ENCODE results near the gene PRRX2. TPM values are rescaled to one million over a fixed set of nuclear protein-coding genes. Genes with fewer than 3 reads are reported as not detected.
A peak's percentile ranks its signal among the peaks of the same experiment; 100 is the strongest.

The PRRX2 gene
- total RNA-seq (1.3 TPM), polyA plus RNA-seq (3.8 TPM)
- long read RNA-seq, donor 1, result 0 reads
- long read RNA-seq, donor 2, result 0 reads
- long read RNA-seq, donor 3, partial matches to known transcripts, result 0 of 1 reads
- long read RNA-seq, donor 3, other reads (novel, unspliced or antisense), result 0 of 1 reads
- long read RNA-seq, donor 4, partial matches to known transcripts, result 0 of 1 reads
- long read RNA-seq, donor 4, other reads (novel, unspliced or antisense), result 0 of 1 reads
- long read RNA-seq, donor 5, partial matches to known transcripts, result 0 of 2 reads
- long read RNA-seq, donor 5, other reads (novel, unspliced or antisense), result 0 of 2 reads
- long read RNA-seq, donor 6, partial matches to known transcripts, result 0 of 1 reads
- long read RNA-seq, donor 6, other reads (novel, unspliced or antisense), result 0 of 1 reads
- long read RNA-seq, donor 7, partial matches to known transcripts, result 26 of 28 reads
- long read RNA-seq, donor 7, other reads (novel, unspliced or antisense), result 0 of 28 reads
- long read RNA-seq, donor 8, result 0 reads
- long read RNA-seq, donor 9, partial matches to known transcripts, result 0 of 1 reads
- long read RNA-seq, donor 9, other reads (novel, unspliced or antisense), result 0 of 1 reads
- long read RNA-seq, donor 10, result 0 reads

GRCh38 chr9:129665389-129665775 is at the start of gene PRRX2:
Gene PRRX2, plus strand, starts transcription at chr9:129665647. Its CDS starts 221 bp downstream, at chr9:129665868.
- Histone ChIP-seq H3K9me3 (ENCODE audit: control insufficient read depth in 2 of 2, insufficient read depth in 1 of 2, low read length in 1 of 2) (no peaks in the 10 kb centered on the region), H3K36me3 (ENCODE audit: control insufficient read depth in 2 of 2, insufficient read depth in 2 of 2, low read length in 1 of 2) (no peaks in the 10 kb centered on the region), H3K4me1 (ENCODE audit: control insufficient read depth in 2 of 2, insufficient read depth in 2 of 2, low read length in 2 of 2) (no peaks in the 10 kb centered on the region), H3K27ac (ENCODE audit: low read depth in 1 of 2, low read length in 1 of 2) (no peak within 1 kb of the TSS), H3K4me3 (ENCODE audit: low read length in 2 of 2) (peak within 1 kb of the TSS in 1 of 2 donors; percentile 36), H3K27me3 (ENCODE audit: control insufficient read depth in 2 of 2, insufficient read depth in 1 of 2, low read length in 1 of 2) (peaks cover 40 to 82% of the 10 kb centered on the region in 2 donors)
- WGBS, result 2% methylated on average over 36 of the region's 37 CpGs
- no peak for DNase-seq (ENCODE audit: low read depth in 6 of 9, low spot score in 9 of 9)

- no peaks in the 10 kb centered on the region for H3K36me3 ChIP-seq (ENCODE audit: control insufficient read depth in 2 of 2, insufficient read depth in 2 of 2, low read length in 1 of 2)
- no peak overlapping the region for H3K27ac ChIP-seq (ENCODE audit: low read depth in 1 of 2, low read length in 1 of 2)
- H3K4me1 ChIP-seq (ENCODE audit: control insufficient read depth in 2 of 2, insufficient read depth in 2 of 2, low read length in 2 of 2), result peaks cover 0 to 13% of the 10 kb centered on the region in 2 donors
- H3K9me3 ChIP-seq (ENCODE audit: control insufficient read depth in 2 of 2, insufficient read depth in 1 of 2, low read length in 1 of 2), result peaks cover 2 to 5% of the 10 kb centered on the region in 2 donors
- H3K27me3 ChIP-seq (ENCODE audit: control insufficient read depth in 2 of 2, insufficient read depth in 1 of 2, low read length in 1 of 2), result peaks cover 29 to 75% of the 10 kb centered on the region in 2 donors
- 9% methylated on average over 1 of the region's 1 CpG for WGBS
- no peak for DNase-seq (ENCODE audit: low read depth in 6 of 9, low spot score in 9 of 9)
- no peak overlapping the region for H3K4me3 ChIP-seq (ENCODE audit: low read length in 2 of 2)
Observed at GRCh38 chr9:129617167-129617566, 48.3 kb upstream of the PRRX2 start.

- Histone ChIP-seq H3K9me3 (ENCODE audit: control insufficient read depth in 2 of 2, insufficient read depth in 1 of 2, low read length in 1 of 2) (peaks cover 2 to 5% of the 10 kb centered on the region in 2 donors), H3K27ac (ENCODE audit: low read depth in 1 of 2, low read length in 1 of 2) (peak overlapping the region in 1 of 2 donors; percentile 18), H3K36me3 (ENCODE audit: control insufficient read depth in 2 of 2, insufficient read depth in 2 of 2, low read length in 1 of 2) (no peaks in the 10 kb centered on the region), H3K4me3 (ENCODE audit: low read length in 2 of 2) (peak overlapping the region in 1 of 2 donors; percentile 46), H3K27me3 (ENCODE audit: control insufficient read depth in 2 of 2, insufficient read depth in 1 of 2, low read length in 1 of 2) (peaks cover 29 to 53% of the 10 kb centered on the region in 2 donors), H3K4me1 (ENCODE audit: control insufficient read depth in 2 of 2, insufficient read depth in 2 of 2, low read length in 2 of 2) (peaks cover 5 to 25% of the 10 kb centered on the region in 2 donors)
- 2% methylated on average over 82 of the region's 82 CpGs for WGBS
- no peak for DNase-seq (ENCODE audit: low read depth in 6 of 9, low spot score in 9 of 9)
Observed at GRCh38 chr9:129619787-129620668, 45.4 kb upstream of the PRRX2 start.

DNA sequence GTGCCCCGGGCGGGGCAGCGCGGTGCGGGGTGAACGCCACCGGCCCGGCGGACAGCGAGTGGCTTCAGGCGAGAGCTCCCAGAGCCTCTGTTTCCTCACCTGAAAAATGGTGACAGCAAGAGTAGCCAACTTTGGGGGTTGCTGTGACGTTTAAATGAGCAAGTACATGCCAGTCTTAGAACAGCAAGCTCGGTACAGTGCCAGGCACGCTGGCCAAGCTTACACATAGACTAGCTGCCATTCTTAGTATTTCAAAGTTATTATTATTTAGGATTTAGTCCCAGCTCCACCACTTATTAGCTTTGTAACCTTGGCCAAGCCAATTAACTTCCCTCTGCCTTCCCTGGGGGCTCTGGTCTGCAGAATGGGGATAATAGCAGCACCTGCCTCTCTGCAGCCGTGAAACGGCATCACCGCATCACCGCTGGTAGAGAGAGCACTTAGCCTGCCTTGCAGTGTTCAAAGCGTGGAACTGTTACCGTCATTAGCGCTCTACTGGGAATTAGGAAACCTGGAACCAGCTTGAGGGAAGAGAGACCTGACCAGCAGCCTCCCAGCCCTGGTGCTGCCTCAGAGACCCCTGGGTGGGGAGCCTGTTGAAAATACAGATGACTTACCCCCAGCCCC is 44.7 kb upstream of the PRRX2 start, which contains the start of gene C9orf50:
C9orf50 (minus strand) TSS at position 433 of the 627 bp plus-strand sequence. CDS start 527 bp downstream, outside the sequence.
- Histone ChIP-seq H3K27me3 (ENCODE audit: control insufficient read depth in 2 of 2, insufficient read depth in 1 of 2, low read length in 1 of 2) (peaks cover 29 to 45% of the 10 kb centered on the region in 2 donors), H3K36me3 (ENCODE audit: control insufficient read depth in 2 of 2, insufficient read depth in 2 of 2, low read length in 1 of 2) (no peaks in the 10 kb centered on the region), H3K4me3 (ENCODE audit: low read length in 2 of 2) (peak within 1 kb of the TSS in 1 of 2 donors; percentile 46), H3K9me3 (ENCODE audit: control insufficient read depth in 2 of 2, insufficient read depth in 1 of 2, low read length in 1 of 2) (peaks cover 2 to 5% of the 10 kb centered on the region in 2 donors), H3K27ac (ENCODE audit: low read depth in 1 of 2, low read length in 1 of 2) (no peak within 1 kb of the TSS), H3K4me1 (ENCODE audit: control insufficient read depth in 2 of 2, insufficient read depth in 2 of 2, low read length in 2 of 2) (peaks cover 11 to 33% of the 10 kb centered on the region in 2 donors)
- no peak for DNase-seq (ENCODE audit: low read depth in 6 of 9, low spot score in 9 of 9)
- 38% methylated on average over 21 of the region's 21 CpGs for WGBS

GRCh38 chr9:129623331-129623730 is 42.1 kb upstream of the PRRX2 start:
- 94% methylated on average over 6 of the region's 6 CpGs for WGBS
- Histone ChIP-seq H3K9me3 (ENCODE audit: control insufficient read depth in 2 of 2, insufficient read depth in 1 of 2, low read length in 1 of 2) (peaks cover 2 to 5% of the 10 kb centered on the region in 2 donors), H3K27me3 (ENCODE audit: control insufficient read depth in 2 of 2, insufficient read depth in 1 of 2, low read length in 1 of 2) (peaks cover 26 to 36% of the 10 kb centered on the region in 2 donors), H3K36me3 (ENCODE audit: control insufficient read depth in 2 of 2, insufficient read depth in 2 of 2, low read length in 1 of 2) (peaks cover 0 to 9% of the 10 kb centered on the region in 2 donors), H3K27ac (ENCODE audit: low read depth in 1 of 2, low read length in 1 of 2) (no peak overlapping the region), H3K4me1 (ENCODE audit: control insufficient read depth in 2 of 2, insufficient read depth in 2 of 2, low read length in 2 of 2) (peaks cover 19 to 53% of the 10 kb centered on the region in 2 donors), H3K4me3 (ENCODE audit: low read length in 2 of 2) (no peak overlapping the region)
- DNase-seq (ENCODE audit: low read depth in 6 of 9, low spot score in 9 of 9), result no peak

- Histone ChIP-seq H3K27me3 (ENCODE audit: control insufficient read depth in 2 of 2, insufficient read depth in 1 of 2, low read length in 1 of 2) (peaks cover 21 to 29% of the 10 kb centered on the region in 2 donors), H3K27ac (ENCODE audit: low read depth in 1 of 2, low read length in 1 of 2) (peak overlapping the region in 1 of 2 donors; percentile 94), H3K36me3 (ENCODE audit: control insufficient read depth in 2 of 2, insufficient read depth in 2 of 2, low read length in 1 of 2) (peaks cover 6 to 16% of the 10 kb centered on the region in 2 donors), H3K4me1 (ENCODE audit: control insufficient read depth in 2 of 2, insufficient read depth in 2 of 2, low read length in 2 of 2) (peaks cover 19 to 53% of the 10 kb centered on the region in 2 donors), H3K9me3 (ENCODE audit: control insufficient read depth in 2 of 2, insufficient read depth in 1 of 2, low read length in 1 of 2) (peaks cover 2 to 5% of the 10 kb centered on the region in 2 donors), H3K4me3 (ENCODE audit: low read length in 2 of 2) (no peak overlapping the region)
- DNase-seq (ENCODE audit: low read depth in 6 of 9, low spot score in 9 of 9), result peak in 5 of 9 donors; percentile 50 to 81 (median 70)
- WGBS, result 46% methylated on average over 12 of the region's 12 CpGs
Observed at GRCh38 chr9:129624168-129624759, 41.2 kb upstream of the PRRX2 start.

DNA sequence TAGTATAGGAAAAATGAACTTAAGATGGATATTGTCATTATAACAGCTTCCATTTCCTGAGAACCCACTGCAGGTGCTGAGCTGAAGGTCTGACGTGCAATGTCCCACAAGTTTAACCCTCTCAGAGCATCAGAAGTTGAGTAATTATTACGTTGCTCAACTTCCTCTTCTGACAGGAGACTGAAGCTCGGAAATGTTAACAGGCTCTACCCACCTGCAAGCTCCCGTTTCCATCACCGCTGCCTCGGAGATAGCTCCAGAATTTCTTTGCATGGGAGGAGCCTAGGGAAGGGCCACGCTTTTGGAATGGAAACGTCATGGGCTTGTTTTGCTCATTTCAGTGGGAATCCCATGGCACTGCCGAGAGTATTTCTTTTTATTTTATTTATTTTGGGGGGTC is 40.5 kb upstream of the PRRX2 start:
- Histone ChIP-seq H3K36me3 (ENCODE audit: control insufficient read depth in 2 of 2, insufficient read depth in 2 of 2, low read length in 1 of 2) (peaks cover 6 to 18% of the 10 kb centered on the region in 2 donors), H3K9me3 (ENCODE audit: control insufficient read depth in 2 of 2, insufficient read depth in 1 of 2, low read length in 1 of 2) (no peaks in the 10 kb centered on the region), H3K27me3 (ENCODE audit: control insufficient read depth in 2 of 2, insufficient read depth in 1 of 2, low read length in 1 of 2) (peaks cover 14 to 22% of the 10 kb centered on the region in 2 donors), H3K4me3 (ENCODE audit: low read length in 2 of 2) (peak overlapping the region; percentile 8 to 93), H3K4me1 (ENCODE audit: control insufficient read depth in 2 of 2, insufficient read depth in 2 of 2, low read length in 2 of 2) (peaks cover 19 to 48% of the 10 kb centered on the region in 2 donors), H3K27ac (ENCODE audit: low read depth in 1 of 2, low read length in 1 of 2) (peak overlapping the region; percentile 46 to 94)
- WGBS, result 4% methylated on average over 9 of the region's 9 CpGs
- peak in 4 of 9 donors; percentile 34 to 79 (median 48) for DNase-seq (ENCODE audit: low read depth in 6 of 9, low spot score in 9 of 9)

GRCh38 chr9:129626079-129626624 is 39.3 kb upstream of the PRRX2 start, which contains the start of gene NTMT1:
Gene NTMT1, plus strand, starts transcription at chr9:129626163. Its CDS starts 6,541 bp downstream, at chr9:129632704.
- peak within 1 kb of the TSS; percentile 92 to 93 for H3K4me3 ChIP-seq (ENCODE audit: low read length in 2 of 2)
- peak in 7 of 9 donors; percentile 59 to 90 (median 82) for DNase-seq (ENCODE audit: low read depth in 6 of 9, low spot score in 9 of 9)
- under 1% methylated on average over 55 of the region's 55 CpGs for WGBS
- H3K36me3 ChIP-seq (ENCODE audit: control insufficient read depth in 2 of 2, insufficient read depth in 2 of 2, low read length in 1 of 2), result peaks cover 11 to 28% of the 10 kb centered on the region in 2 donors
- H3K27ac ChIP-seq (ENCODE audit: low read depth in 1 of 2, low read length in 1 of 2), result peak within 1 kb of the TSS; percentile 94 to 95
- peaks cover 3 to 10% of the 10 kb centered on the region in 2 donors for H3K27me3 ChIP-seq (ENCODE audit: control insufficient read depth in 2 of 2, insufficient read depth in 1 of 2, low read length in 1 of 2)
- peaks cover 19 to 40% of the 10 kb centered on the region in 2 donors for H3K4me1 ChIP-seq (ENCODE audit: control insufficient read depth in 2 of 2, insufficient read depth in 2 of 2, low read length in 2 of 2)
- no peaks in the 10 kb centered on the region for H3K9me3 ChIP-seq (ENCODE audit: control insufficient read depth in 2 of 2, insufficient read depth in 1 of 2, low read length in 1 of 2)
